ENCODE data around the gene DCST2.

The DCST2 gene

GRCh38 chr1:155012776-155013602, 20.6 kb downstream of the DCST2 start:
- Histone ChIP-seq H3K27ac (ENCODE audit: low read length) (no peak overlapping the region), H3K79me2 (ENCODE audit: low read length) (peaks cover 6% of the 10 kb centered on the region; the same call in 1 of the 2 replicates), H3K9me3 (ENCODE audit: insufficient read depth, low read length) (no peaks in the 10 kb centered on the region), H3K36me3 (replicated peaks; ENCODE audit: low read depth, low read length) (peaks cover 28% of the 10 kb centered on the region), H3K4me2 (ENCODE audit: low read length) (no peak overlapping the region), H3K4me1 (ENCODE audit: low read length) (peaks cover 42% of the 10 kb centered on the region), H3K27me3 (ENCODE audit: low read depth, low read length) (no peaks in the 10 kb centered on the region), H3K4me3 (ENCODE audit: low read length) (no peak overlapping the region), H3K9ac (ENCODE audit: low read length) (no peak overlapping the region), H4K20me1 (ENCODE audit: insufficient read depth, low read length) (peaks cover 53% of the 10 kb centered on the region), H2AFZ (ENCODE audit: low read depth, low read length) (no peak overlapping the region)
- TF ChIP-seq CTCF (IDR thresholded peaks at IDR 0.05; ENCODE audit: low read depth, low read length) (no peak), EZH2phosphoT487 (IDR thresholded peaks at IDR 0.05; ENCODE audit: low read depth) (no peak)

DNA sequence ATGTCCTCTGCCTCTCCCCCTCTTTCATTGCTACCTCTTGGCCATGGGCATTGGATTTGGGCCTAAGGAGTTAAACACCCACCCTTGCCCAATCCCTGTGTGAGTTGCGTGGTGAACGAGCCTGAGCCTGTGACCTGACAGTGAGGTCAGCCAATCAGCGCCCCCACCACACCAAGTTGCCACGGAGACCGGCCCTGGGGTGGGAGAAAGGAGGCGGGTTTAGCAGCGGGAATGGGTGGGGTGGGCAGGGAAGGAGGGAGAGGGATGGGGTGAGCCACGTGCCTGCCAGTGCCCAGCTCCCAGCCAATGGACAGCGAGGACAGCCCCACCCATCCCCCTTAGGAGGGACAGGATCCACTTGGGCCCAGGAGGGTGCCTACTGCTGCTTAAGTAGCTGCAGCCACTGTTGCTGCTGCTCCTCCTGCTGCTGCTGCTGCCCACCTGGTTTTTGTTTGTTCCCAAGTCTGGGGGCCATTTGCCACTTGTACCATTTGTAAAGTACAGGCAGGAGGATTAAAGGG, 21.5 kb downstream of the DCST2 start:
- peaks cover 60% of the 10 kb centered on the region for H4K20me1 ChIP-seq (ENCODE audit: insufficient read depth, low read length)
- no peak for TF ChIP-seq CTCF (IDR thresholded peaks at IDR 0.05; ENCODE audit: low read depth, low read length)
- TF ChIP-seq EZH2phosphoT487 (IDR thresholded peaks at IDR 0.05; ENCODE audit: low read depth) = no peak
- H3K4me1 ChIP-seq (ENCODE audit: low read length) = peaks cover 42% of the 10 kb centered on the region
- H3K27me3 ChIP-seq (ENCODE audit: low read depth, low read length) = no peaks in the 10 kb centered on the region
- H3K4me2 ChIP-seq (ENCODE audit: low read length) = no peak overlapping the region
- no peak overlapping the region for H2AFZ ChIP-seq (ENCODE audit: low read depth, low read length)
- no peaks in the 10 kb centered on the region for H3K9me3 ChIP-seq (ENCODE audit: insufficient read depth, low read length)
- no peak overlapping the region for H3K9ac ChIP-seq (ENCODE audit: low read length)
- no peak overlapping the region for H3K4me3 ChIP-seq (ENCODE audit: low read length)
- peaks cover 15% of the 10 kb centered on the region; the same call in 1 of the 2 replicates for H3K79me2 ChIP-seq (ENCODE audit: low read length)
- peaks cover 28% of the 10 kb centered on the region for H3K36me3 ChIP-seq (replicated peaks; ENCODE audit: low read depth, low read length)
- no peak overlapping the region for H3K27ac ChIP-seq (ENCODE audit: low read length)

DNA sequence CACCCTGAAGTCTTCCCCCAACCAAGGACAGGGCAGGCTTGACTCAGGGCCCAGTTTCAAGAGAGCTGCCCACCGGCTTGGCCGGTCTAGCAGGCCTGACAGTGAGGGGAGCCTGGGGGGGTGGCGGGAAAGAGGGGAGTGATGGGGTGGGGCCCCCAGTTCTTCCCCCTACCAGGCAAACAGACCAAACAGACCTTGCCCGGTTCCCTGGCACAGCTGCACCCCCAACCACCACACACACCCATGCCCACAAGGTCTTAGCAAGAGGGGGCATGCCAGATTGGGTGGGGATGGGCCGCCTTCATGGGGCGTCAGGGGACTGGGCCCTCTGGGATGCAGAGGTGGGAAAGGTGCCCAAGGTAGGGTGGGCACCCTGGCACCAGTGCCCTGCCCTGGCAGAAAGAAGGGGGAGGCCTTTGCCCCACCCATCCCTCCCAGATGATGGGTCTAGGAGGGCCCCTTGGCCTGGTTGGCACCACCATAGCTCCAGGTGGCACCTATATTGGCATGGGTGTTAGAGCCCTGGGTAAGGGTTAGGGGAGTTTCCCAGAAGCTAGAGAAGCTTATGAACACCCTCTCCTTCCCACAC, 22.1 kb downstream of the DCST2 start:
- Histone ChIP-seq H3K9ac (ENCODE audit: low read length) (no peak overlapping the region), H3K27me3 (ENCODE audit: low read depth, low read length) (no peaks in the 10 kb centered on the region), H3K4me3 (ENCODE audit: low read length) (no peak overlapping the region), H3K27ac (ENCODE audit: low read length) (no peak overlapping the region), H3K79me2 (ENCODE audit: low read length) (peaks cover 20% of the 10 kb centered on the region; the same call in 1 of the 2 replicates), H3K36me3 (replicated peaks; ENCODE audit: low read depth, low read length) (peaks cover 26% of the 10 kb centered on the region), H4K20me1 (ENCODE audit: insufficient read depth, low read length) (peaks cover 65% of the 10 kb centered on the region), H3K4me2 (ENCODE audit: low read length) (no peak overlapping the region), H2AFZ (ENCODE audit: low read depth, low read length) (no peak overlapping the region), H3K9me3 (ENCODE audit: insufficient read depth, low read length) (no peaks in the 10 kb centered on the region), H3K4me1 (ENCODE audit: low read length) (peaks cover 42% of the 10 kb centered on the region)
- TF ChIP-seq CTCF (IDR thresholded peaks at IDR 0.05; ENCODE audit: low read depth, low read length) (no peak), EZH2phosphoT487 (IDR thresholded peaks at IDR 0.05; ENCODE audit: low read depth) (no peak)

GRCh38 chr1:155011004-155011416, 22.6 kb downstream of the DCST2 start:
- TF ChIP-seq EZH2phosphoT487 (IDR thresholded peaks at IDR 0.05; ENCODE audit: low read depth) (no peak), CTCF (IDR thresholded peaks at IDR 0.05; ENCODE audit: low read depth, low read length) (no peak)
- Histone ChIP-seq H3K27me3 (ENCODE audit: low read depth, low read length) (no peaks in the 10 kb centered on the region), H2AFZ (ENCODE audit: low read depth, low read length) (no peak overlapping the region), H3K4me1 (ENCODE audit: low read length) (peaks cover 42% of the 10 kb centered on the region), H3K27ac (ENCODE audit: low read length) (no peak overlapping the region), H3K9ac (ENCODE audit: low read length) (no peak overlapping the region), H3K4me2 (ENCODE audit: low read length) (no peak overlapping the region), H3K9me3 (ENCODE audit: insufficient read depth, low read length) (no peaks in the 10 kb centered on the region), H3K36me3 (replicated peaks; ENCODE audit: low read depth, low read length) (peaks cover 25% of the 10 kb centered on the region), H4K20me1 (ENCODE audit: insufficient read depth, low read length) (peaks cover 65% of the 10 kb centered on the region), H3K4me3 (ENCODE audit: low read length) (no peak overlapping the region), H3K79me2 (ENCODE audit: low read length) (peaks cover 25% of the 10 kb centered on the region)
